Esophagus muscularis mucosa (tissue), 4 donors: Measurements from ENCODE around the gene ARL15. TPM values are rescaled to one million over a fixed set of nuclear protein-coding genes. Genes with fewer than 3 reads are reported as not detected.
A peak's percentile ranks its signal among the peaks of the same experiment; 100 is the strongest.

Source experiments
- DNase-seq: peaks from one replicate; pipeline ENCODE4 v3.0.0-alpha.2; 2017; ENCODE audit errors: extremely low spot score
- H3K27ac ChIP-seq, 4 donors: fragments of 200-600 bp; sonication (generic); replicated peaks in 1 of 4; 1 replicate in 3 of 4; 2 replicates in 1 of 4; pipeline ENCODE4 v1.5.1; 2016 to 2019; ENCODE audit warnings: mild to moderate bottlenecking in 1 of 4
- H3K27me3 ChIP-seq, 4 donors: fragments of 200-600 bp; sonication (generic); one replicate each; pipeline versions ENCODE4 v1.5.1 to v1.6.0; 2016 to 2019
- H3K36me3 ChIP-seq, 4 donors: fragments of 200-600 bp; sonication (generic); one replicate each; pipeline ENCODE4 v1.5.1; 2016 to 2019
- H3K4me1 ChIP-seq, 4 donors: fragments of 200-600 bp; sonication (generic); one replicate each; pipeline ENCODE4 v1.5.1; 2016 to 2019
- H3K4me3 ChIP-seq, 4 donors: fragments of 200-600 bp; sonication (generic); 1 replicate in 2 of 4; 2 replicates in 2 of 4; pipeline ENCODE4 v1.5.1; 2016 to 2019; ENCODE audit warnings: mild to moderate bottlenecking in 4 of 4, moderate library complexity in 1 of 4
- H3K9me3 ChIP-seq, 4 donors: fragments of 200-600 bp; sonication (generic); 1 replicate in 3 of 4; 2 replicates in 1 of 4; pipeline ENCODE4 v1.5.1; 2016 to 2019
- EP300 ChIP-seq: sonication (generic); formaldehyde crosslinking; IDR thresholded peaks from one replicate; pipeline ENCODE4 v1.6.1; 2017; ENCODE audit warnings: antibody characterized with exemption
- POLR2A ChIP-seq: fragments of 450-650 bp; IDR thresholded peaks from one replicate; pipeline ENCODE4 v1.6.1; 2017; ENCODE audit warnings: antibody characterized with exemption, moderate library complexity, mild to moderate bottlenecking, low read depth
- POLR2AphosphoS5 ChIP-seq, 2 donors: sonication (generic); formaldehyde crosslinking; IDR thresholded peaks; one replicate each; pipeline ENCODE4 v1.6.1; 2017; ENCODE audit warnings: antibody characterized with exemption in 2 of 2
- WGBS: methylation state at CpG from one replicate; pipeline ENCODE4 v1.1.5; 2018; 5-methylcytosine and 5-hydroxymethylcytosine counted together
- intact Hi-C: fragments of 100-400 bp; cut with DNase I; formaldehyde crosslinking; loops from one replicate; pipeline ENCODE4 v1.15.1; 2023
- total RNA-seq, 4 donors: library from RNA; depleted of rRNA; stranded (reverse); fragments of >200 nt; gene quantifications; one replicate each; pipeline versions ENCODE4 v1.1.0 to v1.2.1, GENCODE V29; 2016
- TF ChIP-seq, protein P1 (sequence below), 3 experiments: fragments of 200-600 bp in 2 of 3; fragments of 450-650 bp in 1 of 3; sonication (generic) in 2 of 3; IDR thresholded peaks; one replicate each; pipeline ENCODE4 v1.5.1; 2017 to 2019; ENCODE audit warnings: antibody characterized with exemption in 3 of 3, mild to moderate bottlenecking in 2 of 3, moderate library complexity in 1 of 3

The ARL15 gene
- total RNA-seq, 4 donors from 2014 or later = 11.6 to 21.6 (median 16.5) TPM

DNA sequence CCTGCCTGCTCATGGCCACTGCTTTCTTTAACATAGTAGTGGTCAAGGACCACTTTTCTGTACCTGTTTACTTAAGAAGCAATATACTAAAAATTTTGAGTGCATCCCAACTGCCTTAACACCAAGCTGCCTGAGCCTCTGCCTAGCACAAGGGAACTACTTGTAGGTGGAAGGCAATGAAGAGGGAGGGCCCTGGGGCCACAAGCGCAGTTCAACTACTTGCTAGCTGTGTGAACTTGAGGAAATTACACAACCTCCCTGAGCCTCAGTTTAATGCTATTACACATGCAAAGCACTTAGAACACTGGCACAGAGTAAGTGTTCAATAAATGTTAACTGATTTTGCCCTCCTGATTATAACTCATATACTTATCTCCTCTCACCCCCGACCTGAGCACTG lies 6.3 kb downstream of the ARL15 start:
- no peak for DNase-seq
- H3K4me1 ChIP-seq = peaks cover 20 to 29% (median 22%) of the 10 kb centered on the region in 4 donors
- no peak overlapping the region for H3K27ac ChIP-seq
- no peaks in the 10 kb centered on the region for H3K9me3 ChIP-seq
- no peak overlapping the region for H3K4me3 ChIP-seq
- TF ChIP-seq POLR2A (no peak), EP300 (no peak)
- TF ChIP-seq, protein P1, sequence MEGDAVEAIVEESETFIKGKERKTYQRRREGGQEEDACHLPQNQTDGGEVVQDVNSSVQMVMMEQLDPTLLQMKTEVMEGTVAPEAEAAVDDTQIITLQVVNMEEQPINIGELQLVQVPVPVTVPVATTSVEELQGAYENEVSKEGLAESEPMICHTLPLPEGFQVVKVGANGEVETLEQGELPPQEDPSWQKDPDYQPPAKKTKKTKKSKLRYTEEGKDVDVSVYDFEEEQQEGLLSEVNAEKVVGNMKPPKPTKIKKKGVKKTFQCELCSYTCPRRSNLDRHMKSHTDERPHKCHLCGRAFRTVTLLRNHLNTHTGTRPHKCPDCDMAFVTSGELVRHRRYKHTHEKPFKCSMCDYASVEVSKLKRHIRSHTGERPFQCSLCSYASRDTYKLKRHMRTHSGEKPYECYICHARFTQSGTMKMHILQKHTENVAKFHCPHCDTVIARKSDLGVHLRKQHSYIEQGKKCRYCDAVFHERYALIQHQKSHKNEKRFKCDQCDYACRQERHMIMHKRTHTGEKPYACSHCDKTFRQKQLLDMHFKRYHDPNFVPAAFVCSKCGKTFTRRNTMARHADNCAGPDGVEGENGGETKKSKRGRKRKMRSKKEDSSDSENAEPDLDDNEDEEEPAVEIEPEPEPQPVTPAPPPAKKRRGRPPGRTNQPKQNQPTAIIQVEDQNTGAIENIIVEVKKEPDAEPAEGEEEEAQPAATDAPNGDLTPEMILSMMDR (IDR thresholded peaks at IDR 0.05) = no peak
- 90% methylated on average over 2 of the region's 2 CpGs for WGBS
- intact Hi-C loops = no loop called here
- no peaks in the 10 kb centered on the region for H3K36me3 ChIP-seq
- H3K27me3 ChIP-seq = no peaks in the 10 kb centered on the region

DNA sequence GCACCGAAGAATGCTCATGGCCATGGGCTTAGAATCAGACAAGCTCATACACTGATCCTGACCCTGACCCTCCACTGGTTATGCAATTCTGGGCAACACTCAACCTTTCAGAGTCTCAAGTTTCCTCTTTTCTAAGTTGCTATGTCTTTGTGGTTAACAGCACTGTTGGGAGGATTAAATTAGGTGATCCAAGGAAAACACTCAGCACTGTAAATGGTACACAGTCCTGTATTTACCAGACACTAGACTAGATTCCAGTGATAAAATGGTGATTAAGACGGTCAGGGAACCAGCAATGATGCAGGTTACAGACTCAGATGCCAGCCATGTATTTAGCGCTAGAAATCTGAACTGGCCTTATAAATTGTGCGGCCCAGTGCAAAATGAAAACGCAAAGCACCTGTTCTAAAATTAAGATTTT lies 8.1 kb downstream of the ARL15 start:
- H3K9me3 ChIP-seq = no peaks in the 10 kb centered on the region
- WGBS = 91% methylated on average over 5 of the region's 5 CpGs
- no peak overlapping the region for H3K27ac ChIP-seq
- no peaks in the 10 kb centered on the region for H3K27me3 ChIP-seq
- no peak for DNase-seq
- TF ChIP-seq POLR2AphosphoS5 (IDR thresholded peaks at IDR 0.05) = no peak
- TF ChIP-seq EP300 = no peak
- TF ChIP-seq, protein P1 (IDR thresholded peaks at IDR 0.05) = no peak
- TF ChIP-seq POLR2A = no peak
- peaks cover 6 to 18% (median 13%) of the 10 kb centered on the region in 4 donors for H3K4me1 ChIP-seq
- no peak overlapping the region for H3K4me3 ChIP-seq
- H3K36me3 ChIP-seq = no peaks in the 10 kb centered on the region
- intact Hi-C loops = no loop called here

DNA sequence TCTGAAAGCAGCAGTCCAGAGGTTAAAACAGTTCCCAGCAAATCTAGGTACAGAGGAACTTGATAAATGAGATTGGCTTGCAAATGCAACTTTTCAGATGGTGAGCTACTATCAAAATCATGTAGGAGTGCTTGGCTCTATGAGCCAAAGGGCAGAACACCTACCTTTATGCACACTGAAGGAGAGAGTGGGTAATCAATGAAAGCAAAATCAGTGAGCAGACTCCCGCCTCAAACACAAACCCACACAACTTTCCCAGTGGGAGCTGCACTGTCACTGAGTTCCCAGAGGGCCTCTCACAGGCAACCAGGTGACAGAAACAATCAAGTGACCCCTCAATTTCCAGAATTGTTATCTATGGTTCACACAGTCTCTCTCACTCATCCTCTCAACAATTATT lies 8.5 kb downstream of the ARL15 start:
- intact Hi-C loops = no loop called here
- DNase-seq = no peak
- TF ChIP-seq POLR2AphosphoS5 (IDR thresholded peaks at IDR 0.05) = no peak
- TF ChIP-seq, protein P1 (IDR thresholded peaks at IDR 0.05) = no peak
- TF ChIP-seq POLR2A = no peak
- TF ChIP-seq EP300 = no peak

DNA sequence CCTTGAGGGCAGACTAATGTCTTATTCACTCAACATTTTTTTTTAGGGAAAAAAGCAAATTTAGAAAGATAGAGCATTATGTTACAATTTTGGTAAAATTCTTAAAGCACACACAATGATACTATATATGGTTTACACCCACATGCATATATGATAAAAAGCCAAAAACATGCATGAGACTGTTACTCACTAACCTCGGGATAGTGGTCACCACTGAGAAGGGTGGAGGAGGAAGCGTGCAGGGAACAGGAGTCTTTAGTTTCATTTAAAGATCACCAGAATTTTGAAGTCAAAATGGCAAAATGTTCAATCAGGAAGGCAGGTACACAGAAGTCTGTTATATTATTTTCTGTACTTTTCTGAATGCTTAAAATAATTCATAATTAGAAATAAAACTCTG lies 9.2 kb downstream of the ARL15 start:
- TF ChIP-seq POLR2A = no peak
- TF ChIP-seq EP300 = no peak
- TF ChIP-seq, protein P1 (IDR thresholded peaks at IDR 0.05) = no peak
- TF ChIP-seq POLR2AphosphoS5 (IDR thresholded peaks at IDR 0.05) = no peak
- H3K9me3 ChIP-seq = no peaks in the 10 kb centered on the region
- H3K36me3 ChIP-seq = no peaks in the 10 kb centered on the region
- no peak overlapping the region for H3K27ac ChIP-seq
- H3K4me3 ChIP-seq = no peak overlapping the region
- WGBS = 58% methylated on average over 2 of the region's 2 CpGs
- peaks cover 16 to 28% (median 22%) of the 10 kb centered on the region in 4 donors for H3K4me1 ChIP-seq
- DNase-seq = no peak
- no peaks in the 10 kb centered on the region for H3K27me3 ChIP-seq
- intact Hi-C loops = no loop called here

More for the DNA sequence above, 8.5 kb downstream of the ARL15 start:
- H3K27ac ChIP-seq = no peak overlapping the region
- H3K9me3 ChIP-seq = no peaks in the 10 kb centered on the region
- no peak overlapping the region for H3K4me3 ChIP-seq
- H3K4me1 ChIP-seq = peaks cover 10 to 22% (median 16%) of the 10 kb centered on the region in 4 donors
- H3K36me3 ChIP-seq = no peaks in the 10 kb centered on the region
- WGBS = 91% methylated on average over 1 of the region's 1 CpG
- no peaks in the 10 kb centered on the region for H3K27me3 ChIP-seq

DNA sequence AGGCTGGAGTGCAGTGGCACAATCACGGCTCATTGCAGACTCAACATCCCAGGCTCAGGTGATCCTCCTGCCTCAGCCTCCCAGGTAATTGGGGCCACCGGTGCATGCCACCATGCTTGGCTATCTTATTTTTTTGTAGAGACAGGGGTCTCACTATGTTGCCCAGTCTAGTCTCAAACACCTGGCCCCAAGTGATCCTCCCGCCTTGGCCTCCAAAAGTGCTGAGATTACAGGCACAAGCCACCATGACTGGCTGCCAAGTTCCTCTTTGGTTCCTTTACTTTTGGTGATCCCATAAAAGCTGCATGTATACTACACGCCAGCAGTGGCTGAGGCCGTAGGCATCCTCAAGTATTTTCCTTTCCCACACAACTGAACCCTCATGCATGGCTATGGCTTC lies 11.4 kb downstream of the ARL15 start:
- TF ChIP-seq, protein P1 (IDR thresholded peaks at IDR 0.05) = no peak
- TF ChIP-seq POLR2AphosphoS5 (IDR thresholded peaks at IDR 0.05) = no peak
- TF ChIP-seq POLR2A = no peak
- TF ChIP-seq EP300 = no peak
- Histone ChIP-seq H3K4me1 (peaks cover 35 to 42% (median 37%) of the 10 kb centered on the region in 4 donors), H3K4me3 (no peak overlapping the region), H3K27me3 (no peaks in the 10 kb centered on the region), H3K36me3 (no peaks in the 10 kb centered on the region), H3K9me3 (no peaks in the 10 kb centered on the region), H3K27ac (no peak overlapping the region)
- intact Hi-C loops = no loop called here
- peak; percentile 14 for DNase-seq
- 99% methylated on average over 5 of the region's 5 CpGs for WGBS
